Measurements from ENCODE around the gene SFTPA2.
"Not testable (repeated sequence)": the region's sequence is repeated elsewhere in the genome, so short reads cannot be mapped to it uniquely, and the experiment has no call there.

SFTPA2 gene

GRCh38 chr10:79517567-79517966 lies 42.6 kb downstream of the SFTPA2 start:
- H3K27me3 ChIP-seq (ENCODE audit: control insufficient read depth in 5 of 5, insufficient read depth in 4 of 5, low read length in 5 of 5); H3K9me3 ChIP-seq (ENCODE audit: control insufficient read depth in 5 of 5, low read length in 5 of 5); H3K4me1 ChIP-seq (ENCODE audit: control insufficient read depth in 5 of 5, insufficient read depth in 5 of 5, low read length in 5 of 5); H3K9ac ChIP-seq (ENCODE audit: low read length in 5 of 5); H3K4me3 ChIP-seq (ENCODE audit: low read depth in 1 of 5, low read length in 5 of 5); H3K27ac ChIP-seq (ENCODE audit: low read depth, low read length); H3K36me3 ChIP-seq (ENCODE audit: control insufficient read depth in 5 of 5, insufficient read depth in 5 of 5, low read length in 5 of 5): not testable (repeated sequence)

- not testable (repeated sequence) for H3K9me3 ChIP-seq (ENCODE audit: control insufficient read depth in 5 of 5, low read length in 5 of 5); H3K27ac ChIP-seq (ENCODE audit: low read depth, low read length); H3K4me3 ChIP-seq (ENCODE audit: low read depth in 1 of 5, low read length in 5 of 5); H3K27me3 ChIP-seq (ENCODE audit: control insufficient read depth in 5 of 5, insufficient read depth in 4 of 5, low read length in 5 of 5); H3K36me3 ChIP-seq (ENCODE audit: control insufficient read depth in 5 of 5, insufficient read depth in 5 of 5, low read length in 5 of 5); H3K9ac ChIP-seq (ENCODE audit: low read length in 5 of 5); H3K4me1 ChIP-seq (ENCODE audit: control insufficient read depth in 5 of 5, insufficient read depth in 5 of 5, low read length in 5 of 5)
Measured at GRCh38 chr10:79516532-79517205, 43.5 kb downstream of the SFTPA2 start.

GRCh38 chr10:79511891-79512583 lies 48.2 kb downstream of the SFTPA2 start, which contains the start of gene EIF5AL1:
Gene EIF5AL1, plus strand, starts transcription at chr10:79512533. Its CDS starts 117 bp downstream, at chr10:79512650.
- not testable (repeated sequence) for H3K9ac ChIP-seq (ENCODE audit: low read length in 5 of 5); H3K9me3 ChIP-seq (ENCODE audit: control insufficient read depth in 5 of 5, low read length in 5 of 5); H3K27ac ChIP-seq (ENCODE audit: low read depth, low read length); H3K36me3 ChIP-seq (ENCODE audit: control insufficient read depth in 5 of 5, insufficient read depth in 5 of 5, low read length in 5 of 5); H3K27me3 ChIP-seq (ENCODE audit: control insufficient read depth in 5 of 5, insufficient read depth in 4 of 5, low read length in 5 of 5); H3K4me1 ChIP-seq (ENCODE audit: control insufficient read depth in 5 of 5, insufficient read depth in 5 of 5, low read length in 5 of 5); H3K4me3 ChIP-seq (ENCODE audit: low read depth in 1 of 5, low read length in 5 of 5)

- not testable (repeated sequence) for H3K27ac ChIP-seq (ENCODE audit: low read depth, low read length); H3K4me1 ChIP-seq (ENCODE audit: control insufficient read depth in 5 of 5, insufficient read depth in 5 of 5, low read length in 5 of 5); H3K27me3 ChIP-seq (ENCODE audit: control insufficient read depth in 5 of 5, insufficient read depth in 4 of 5, low read length in 5 of 5); H3K4me3 ChIP-seq (ENCODE audit: low read depth in 1 of 5, low read length in 5 of 5); H3K9me3 ChIP-seq (ENCODE audit: control insufficient read depth in 5 of 5, low read length in 5 of 5); H3K9ac ChIP-seq (ENCODE audit: low read length in 5 of 5); H3K36me3 ChIP-seq (ENCODE audit: control insufficient read depth in 5 of 5, insufficient read depth in 5 of 5, low read length in 5 of 5)
Measured at GRCh38 chr10:79509934-79510508, 50.2 kb downstream of the SFTPA2 start.

- not testable (repeated sequence) for H3K27ac ChIP-seq (ENCODE audit: low read depth, low read length)
Measured at GRCh38 chr10:79509306-79509933, 50.8 kb downstream of the SFTPA2 start.

GRCh38 chr10:79508245-79508644 lies 52.0 kb downstream of the SFTPA2 start:
- not testable (repeated sequence) for H3K36me3 ChIP-seq (ENCODE audit: control insufficient read depth in 5 of 5, insufficient read depth in 5 of 5, low read length in 5 of 5); H3K27me3 ChIP-seq (ENCODE audit: control insufficient read depth in 5 of 5, insufficient read depth in 4 of 5, low read length in 5 of 5); H3K9me3 ChIP-seq (ENCODE audit: control insufficient read depth in 5 of 5, low read length in 5 of 5); H3K4me1 ChIP-seq (ENCODE audit: control insufficient read depth in 5 of 5, insufficient read depth in 5 of 5, low read length in 5 of 5); H3K9ac ChIP-seq (ENCODE audit: low read length in 5 of 5); H3K4me3 ChIP-seq (ENCODE audit: low read depth in 1 of 5, low read length in 5 of 5); H3K27ac ChIP-seq (ENCODE audit: low read depth, low read length)

More at GRCh38 chr10:79509306-79509933, 50.8 kb downstream of the SFTPA2 start:
- H3K4me3 ChIP-seq (ENCODE audit: low read depth in 1 of 5, low read length in 5 of 5); H3K9me3 ChIP-seq (ENCODE audit: control insufficient read depth in 5 of 5, low read length in 5 of 5); H3K36me3 ChIP-seq (ENCODE audit: control insufficient read depth in 5 of 5, insufficient read depth in 5 of 5, low read length in 5 of 5); H3K27me3 ChIP-seq (ENCODE audit: control insufficient read depth in 5 of 5, insufficient read depth in 4 of 5, low read length in 5 of 5); H3K9ac ChIP-seq (ENCODE audit: low read length in 5 of 5); H3K4me1 ChIP-seq (ENCODE audit: control insufficient read depth in 5 of 5, insufficient read depth in 5 of 5, low read length in 5 of 5): not testable (repeated sequence)

GRCh38 chr10:79507440-79508167 lies 52.6 kb downstream of the SFTPA2 start:
- H3K9me3 ChIP-seq (ENCODE audit: control insufficient read depth in 5 of 5, low read length in 5 of 5) = no peaks in the 10 kb centered on the region
- peaks cover 0 to 7% (median 4%) of the 10 kb centered on the region in 5 donors for H3K27me3 ChIP-seq (ENCODE audit: control insufficient read depth in 5 of 5, insufficient read depth in 4 of 5, low read length in 5 of 5)
- H3K4me3 ChIP-seq (ENCODE audit: low read depth in 1 of 5, low read length in 5 of 5) = no peak overlapping the region
- H3K4me1 ChIP-seq (ENCODE audit: control insufficient read depth in 5 of 5, insufficient read depth in 5 of 5, low read length in 5 of 5) = peaks cover 0 to 2% (median 0%) of the 10 kb centered on the region in 5 donors
- H3K27ac ChIP-seq (ENCODE audit: low read depth, low read length) = no peak overlapping the region
- no peak overlapping the region for H3K9ac ChIP-seq (ENCODE audit: low read length in 5 of 5)
- H3K36me3 ChIP-seq (ENCODE audit: control insufficient read depth in 5 of 5, insufficient read depth in 5 of 5, low read length in 5 of 5) = no peaks in the 10 kb centered on the region
